ENCODE data around the gene ERBB4. TPM values are rescaled to one million over a fixed set of nuclear protein-coding genes. Genes with fewer than 3 reads are reported as not detected.

The ERBB4 gene
- total RNA-seq, 4 donors from 2014 or later, result 0.16 to 12.7 (median 0.27) TPM; not detected in 1

- no peaks in the 10 kb centered on the region for H3K27me3 ChIP-seq
- 65 to 73% methylated on average over 3 of the region's 3 CpGs for WGBS, 2 donors (ENCODE audit: low coverage in 1 of 2)
- in situ Hi-C loops (cut with MboI; ENCODE audit: low pct_ligation_motif_present in 1 of 4, low pct_unique_long_range_greater_than_20kb in 1 of 4, low sequenced_read_pairs in 3 of 4), result no loop called here
- no peak overlapping the region for H3K4me3 ChIP-seq
- TF ChIP-seq, protein P1, sequence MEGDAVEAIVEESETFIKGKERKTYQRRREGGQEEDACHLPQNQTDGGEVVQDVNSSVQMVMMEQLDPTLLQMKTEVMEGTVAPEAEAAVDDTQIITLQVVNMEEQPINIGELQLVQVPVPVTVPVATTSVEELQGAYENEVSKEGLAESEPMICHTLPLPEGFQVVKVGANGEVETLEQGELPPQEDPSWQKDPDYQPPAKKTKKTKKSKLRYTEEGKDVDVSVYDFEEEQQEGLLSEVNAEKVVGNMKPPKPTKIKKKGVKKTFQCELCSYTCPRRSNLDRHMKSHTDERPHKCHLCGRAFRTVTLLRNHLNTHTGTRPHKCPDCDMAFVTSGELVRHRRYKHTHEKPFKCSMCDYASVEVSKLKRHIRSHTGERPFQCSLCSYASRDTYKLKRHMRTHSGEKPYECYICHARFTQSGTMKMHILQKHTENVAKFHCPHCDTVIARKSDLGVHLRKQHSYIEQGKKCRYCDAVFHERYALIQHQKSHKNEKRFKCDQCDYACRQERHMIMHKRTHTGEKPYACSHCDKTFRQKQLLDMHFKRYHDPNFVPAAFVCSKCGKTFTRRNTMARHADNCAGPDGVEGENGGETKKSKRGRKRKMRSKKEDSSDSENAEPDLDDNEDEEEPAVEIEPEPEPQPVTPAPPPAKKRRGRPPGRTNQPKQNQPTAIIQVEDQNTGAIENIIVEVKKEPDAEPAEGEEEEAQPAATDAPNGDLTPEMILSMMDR (IDR thresholded peaks at IDR 0.05), result no peak
- no peak for TF ChIP-seq EP300 (IDR thresholded peaks at IDR 0.05; ENCODE audit: low read depth)
- TF ChIP-seq POLR2A (IDR thresholded peaks at IDR 0.05), result no peak
- no peak for TF ChIP-seq POLR2AphosphoS5 (IDR thresholded peaks at IDR 0.05)
- no peak overlapping the region for H3K27ac ChIP-seq
- H3K36me3 ChIP-seq, result no peaks in the 10 kb centered on the region
- intact Hi-C loops (cut with DNase I; ENCODE audit: low total_unique reads), result no loop called here
- DNase-seq, result no peak
- H3K4me1 ChIP-seq, result no peaks in the 10 kb centered on the region
- H3K9me3 ChIP-seq, result no peaks in the 10 kb centered on the region
Measured at GRCh38 chr2:212276813-212277212, 261.8 kb downstream of the ERBB4 start.

GRCh38 chr2:212274215-212274614, 264.4 kb downstream of the ERBB4 start:
- no peaks in the 10 kb centered on the region for H3K36me3 ChIP-seq
- H3K27ac ChIP-seq, result no peak overlapping the region
- DNase-seq, result no peak
- no peaks in the 10 kb centered on the region for H3K9me3 ChIP-seq
- WGBS, 2 donors (ENCODE audit: low coverage in 1 of 2), result 98 to 100% methylated on average over 1 to 2 of the region's 2 CpGs
- intact Hi-C loops (cut with DNase I; ENCODE audit: low total_unique reads) (no loop called here), in situ Hi-C loops (cut with MboI; ENCODE audit: low pct_ligation_motif_present in 1 of 4, low pct_unique_long_range_greater_than_20kb in 1 of 4, low sequenced_read_pairs in 3 of 4) (no loop called here)
- no peaks in the 10 kb centered on the region for H3K27me3 ChIP-seq
- no peaks in the 10 kb centered on the region for H3K4me1 ChIP-seq
- H3K4me3 ChIP-seq, result no peak overlapping the region
- TF ChIP-seq POLR2A (IDR thresholded peaks at IDR 0.05) (no peak), POLR2AphosphoS5 (IDR thresholded peaks at IDR 0.05) (no peak), EP300 (IDR thresholded peaks at IDR 0.05; ENCODE audit: low read depth) (no peak)
- TF ChIP-seq, protein P1 (IDR thresholded peaks at IDR 0.05), result no peak

GRCh38 chr2:212271583-212271982, 267.0 kb downstream of the ERBB4 start:
- H3K27ac ChIP-seq, result no peak overlapping the region
- 38 to 56% methylated on average over 3 of the region's 3 CpGs for WGBS, 2 donors (ENCODE audit: low coverage in 1 of 2)
- H3K36me3 ChIP-seq, result no peaks in the 10 kb centered on the region
- in situ Hi-C loops (cut with MboI; ENCODE audit: low pct_ligation_motif_present in 1 of 4, low pct_unique_long_range_greater_than_20kb in 1 of 4, low sequenced_read_pairs in 3 of 4), result no loop called here
- DNase-seq, result no peak
- intact Hi-C loops (cut with DNase I; ENCODE audit: low total_unique reads), result no loop called here
- H3K4me1 ChIP-seq, result no peaks in the 10 kb centered on the region
- H3K4me3 ChIP-seq, result no peak overlapping the region
- no peaks in the 10 kb centered on the region for H3K27me3 ChIP-seq
- no peaks in the 10 kb centered on the region for H3K9me3 ChIP-seq
- TF ChIP-seq EP300 (IDR thresholded peaks at IDR 0.05; ENCODE audit: low read depth), result no peak
- TF ChIP-seq POLR2A (IDR thresholded peaks at IDR 0.05), result no peak
- TF ChIP-seq POLR2AphosphoS5 (IDR thresholded peaks at IDR 0.05), result no peak
- TF ChIP-seq, protein P1 (IDR thresholded peaks at IDR 0.05), result no peak

DNA sequence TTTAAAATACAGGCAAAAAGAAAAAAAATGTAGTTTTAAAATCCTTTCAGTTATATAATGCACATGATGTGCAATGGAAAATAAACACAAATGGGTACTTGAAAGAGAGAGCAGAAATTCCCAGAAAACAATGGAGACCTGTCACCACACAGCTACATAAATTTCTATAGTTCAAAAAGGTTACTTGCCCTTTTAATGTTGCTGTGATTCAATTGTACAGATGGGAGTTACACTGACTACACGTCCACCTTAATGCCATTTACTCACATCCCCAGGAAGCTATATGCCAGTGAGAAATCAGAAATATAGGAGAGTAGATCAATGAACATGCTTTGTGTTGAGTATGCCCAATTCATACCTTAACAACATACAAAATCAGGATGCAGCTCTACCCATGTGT, 269.6 kb downstream of the ERBB4 start:
- H3K27ac ChIP-seq, result no peak overlapping the region
- WGBS, 2 donors (ENCODE audit: low coverage in 1 of 2), result 35 to 40% methylated on average over 1 of the region's 1 CpG

More for the DNA sequence above, 269.6 kb downstream of the ERBB4 start:
- Histone ChIP-seq H3K27me3 (no peaks in the 10 kb centered on the region), H3K4me3 (no peak overlapping the region), H3K9me3 (no peaks in the 10 kb centered on the region), H3K4me1 (no peaks in the 10 kb centered on the region), H3K36me3 (no peaks in the 10 kb centered on the region)
- no peak for DNase-seq
- in situ Hi-C loops (cut with MboI; ENCODE audit: low pct_ligation_motif_present in 1 of 4, low pct_unique_long_range_greater_than_20kb in 1 of 4, low sequenced_read_pairs in 3 of 4) (no loop called here), intact Hi-C loops (cut with DNase I; ENCODE audit: low total_unique reads) (no loop called here)
- TF ChIP-seq EP300 (IDR thresholded peaks at IDR 0.05; ENCODE audit: low read depth) (no peak), POLR2AphosphoS5 (IDR thresholded peaks at IDR 0.05) (no peak), POLR2A (IDR thresholded peaks at IDR 0.05) (no peak)
- TF ChIP-seq, protein P1 (IDR thresholded peaks at IDR 0.05), result no peak

All from transverse colon (tissue), 4 donors.